Stimulated activated CD4-positive, alpha-beta T cell treated with anti-CD3 and anti-CD28 coated beads, TNF-alpha, amount 100 ng/mL, for 1 hour (primary cell): ENCODE data around the gene SART3.
"Not testable (repeated sequence)": the region's sequence is repeated elsewhere in the genome, so short reads cannot be mapped to it uniquely, and the experiment has no call there.

Experiments used
- DNase-seq, 3 donors: peaks; one replicate each; pipeline ENCODE4 v3.0.0-alpha.2; 2020; ENCODE audit warnings: low read depth in 3 of 3, low spot score in 1 of 3

The SART3 gene

DNA sequence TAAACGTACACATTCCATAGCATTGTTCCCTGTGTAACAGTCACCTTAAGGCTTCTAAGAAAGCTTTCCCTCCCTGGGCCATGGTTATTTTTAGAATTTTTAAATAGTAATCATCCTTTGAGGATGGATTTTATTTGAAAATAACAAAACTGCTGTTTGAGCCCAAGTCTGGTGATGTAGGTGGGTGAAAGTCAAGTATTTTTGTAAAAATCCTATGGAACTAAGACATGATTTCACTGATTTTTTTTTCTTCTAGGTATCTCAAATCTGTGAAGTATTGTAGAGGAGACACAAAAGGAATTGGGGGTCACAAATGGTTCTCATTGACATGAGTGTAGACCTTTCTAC lies 2.8 kb upstream of the SART3 start:
- no peak for DNase-seq

- DNase-seq, result peak; percentile 58 to 70 (median 68)
Observed at GRCh38 chr12:108563136-108563803, 2.3 kb upstream of the SART3 start.

DNA sequence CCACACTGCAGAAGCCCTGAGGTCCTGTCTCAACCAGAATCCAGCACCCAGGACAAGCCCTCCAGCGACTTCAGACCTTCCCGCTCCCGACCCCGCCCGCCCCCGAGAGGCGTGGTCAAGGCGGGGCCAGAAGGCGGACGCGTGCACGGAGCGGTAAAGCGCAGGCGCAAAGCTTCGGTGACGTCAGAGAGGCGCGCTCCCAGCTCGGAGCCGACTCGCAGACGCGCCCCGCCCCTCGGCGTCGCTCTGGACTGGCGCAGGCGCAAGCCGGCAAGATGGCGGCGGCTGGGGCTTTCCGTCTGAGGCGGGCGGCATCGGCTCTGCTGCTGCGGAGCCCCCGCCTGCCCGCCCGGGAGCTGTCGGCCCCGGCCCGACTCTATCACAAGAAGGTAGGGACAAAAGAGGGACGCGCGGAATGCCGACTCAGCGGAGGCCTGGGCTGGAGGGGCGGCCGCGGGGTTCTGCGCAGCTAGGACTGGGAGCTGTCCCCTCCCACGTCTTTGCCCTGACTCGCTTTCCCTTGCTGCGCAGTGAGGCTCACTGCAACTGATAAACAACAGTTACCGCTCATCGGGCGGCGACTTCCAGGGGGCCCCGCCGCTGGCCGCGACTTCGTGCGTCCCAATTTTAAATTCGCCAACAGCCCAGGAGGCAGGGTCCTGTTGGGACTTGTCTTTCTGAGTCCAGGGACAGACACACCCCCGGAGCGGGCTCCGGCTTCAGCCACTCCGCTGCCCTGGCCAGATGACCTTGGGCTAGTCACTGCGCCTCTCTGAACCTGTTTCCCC lies 1.6 kb upstream of the SART3 start, which contains the start of gene ISCU:
Gene ISCU, plus strand, starts transcription at position 249 of the 788 bp plus-strand sequence. Its CDS starts 27 bp downstream, at position 276.
- DNase-seq, result peak; percentile 97 to 99 (median 99)

DNA sequence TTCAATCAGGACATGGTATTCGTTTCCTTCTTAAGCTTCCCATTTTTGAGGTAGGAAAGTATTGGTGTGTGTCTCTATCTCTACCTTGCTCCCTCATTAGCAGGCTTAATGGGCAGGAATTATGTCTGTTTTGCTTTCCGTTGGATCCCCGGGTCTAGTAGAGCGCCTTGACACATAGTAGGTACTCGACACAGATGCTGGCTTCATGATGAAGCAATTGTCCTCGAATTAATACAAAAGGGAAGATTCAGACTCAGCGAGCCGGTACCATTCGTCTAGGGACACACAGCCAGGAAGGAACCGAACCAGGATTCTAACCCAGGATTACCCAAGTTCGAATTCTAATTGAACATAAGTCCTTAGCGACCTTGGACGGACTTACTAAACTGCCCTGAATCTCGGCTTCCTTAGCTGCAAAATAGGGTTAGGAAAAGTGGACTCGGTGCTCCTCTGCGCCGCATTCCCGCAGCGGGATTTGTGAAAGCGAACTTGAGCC lies 927 bp upstream of the SART3 start:
- no peak for DNase-seq

- DNase-seq, result no peak
Observed at GRCh38 chr12:108560321-108560721, 652 bp downstream of the SART3 start.

DNA sequence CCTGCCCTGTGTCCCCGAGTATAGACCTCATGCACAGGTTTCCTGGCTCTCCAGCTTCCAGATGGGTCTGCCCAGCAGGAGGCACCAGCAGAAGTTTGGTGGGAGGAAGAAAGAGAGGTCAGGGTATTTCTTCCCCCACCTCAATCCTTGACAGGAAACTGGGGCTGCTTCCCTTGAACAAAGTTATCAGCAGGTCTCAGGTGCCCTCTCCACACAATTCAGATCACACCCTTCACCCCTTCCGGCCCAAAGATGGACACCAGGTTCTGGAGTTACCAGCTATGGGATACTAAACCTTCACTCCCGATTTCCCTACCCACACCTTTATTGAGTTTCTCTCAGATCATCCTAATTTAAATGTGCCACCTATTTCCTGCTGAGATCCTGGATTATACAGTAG lies 1.2 kb downstream of the SART3 start:
- no peak for DNase-seq

DNA sequence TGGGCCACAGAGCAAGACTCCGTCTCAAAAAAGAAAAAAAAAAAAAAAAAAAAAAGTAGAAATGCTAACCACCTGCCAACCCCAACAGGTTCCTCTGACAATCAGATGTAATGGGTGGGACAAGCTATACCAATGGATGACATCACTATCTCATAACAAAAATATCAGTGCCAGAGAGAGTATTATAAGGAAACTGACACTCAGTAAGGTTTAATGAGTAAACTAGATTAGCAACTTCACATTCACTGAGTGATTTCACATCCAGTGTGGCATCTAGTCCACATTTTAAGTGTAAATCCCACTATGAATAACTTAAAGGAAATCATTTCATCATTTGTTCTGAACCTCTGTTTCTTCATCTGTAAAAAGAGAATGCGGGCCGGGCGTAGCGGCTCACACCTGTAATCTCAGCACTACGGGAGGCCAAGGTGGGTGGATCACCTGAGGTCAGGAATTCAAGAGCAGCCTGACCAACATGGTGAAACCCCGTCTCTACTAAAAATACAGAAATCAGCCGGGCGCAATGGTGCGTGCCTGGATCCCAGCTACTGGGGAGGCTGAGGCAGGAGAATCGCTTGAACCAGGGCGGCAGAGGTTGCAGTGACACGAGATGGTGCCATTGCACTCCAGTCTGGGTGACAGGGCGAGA lies 1.8 kb downstream of the SART3 start:
- no peak for DNase-seq

DNA sequence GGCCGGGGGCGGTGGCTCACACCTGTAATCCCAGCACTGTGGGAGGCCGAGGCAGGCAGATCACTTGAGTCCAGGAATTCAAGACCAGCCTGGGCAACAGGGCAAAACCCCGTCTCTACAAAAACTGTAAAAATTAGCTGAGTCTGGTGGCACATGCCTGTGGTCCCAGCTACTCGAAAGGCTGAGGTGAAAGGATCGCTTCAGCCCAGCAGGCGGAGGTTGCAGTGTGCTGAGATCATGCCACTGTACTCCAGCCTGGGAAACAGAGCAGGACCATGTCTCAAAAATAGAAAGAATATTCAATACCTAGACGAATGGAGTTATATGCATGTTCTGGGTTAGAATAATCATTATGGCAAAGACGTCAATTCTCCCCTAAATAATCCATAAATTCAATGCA lies 5.6 kb downstream of the SART3 start:
- not testable (repeated sequence) for DNase-seq

DNA sequence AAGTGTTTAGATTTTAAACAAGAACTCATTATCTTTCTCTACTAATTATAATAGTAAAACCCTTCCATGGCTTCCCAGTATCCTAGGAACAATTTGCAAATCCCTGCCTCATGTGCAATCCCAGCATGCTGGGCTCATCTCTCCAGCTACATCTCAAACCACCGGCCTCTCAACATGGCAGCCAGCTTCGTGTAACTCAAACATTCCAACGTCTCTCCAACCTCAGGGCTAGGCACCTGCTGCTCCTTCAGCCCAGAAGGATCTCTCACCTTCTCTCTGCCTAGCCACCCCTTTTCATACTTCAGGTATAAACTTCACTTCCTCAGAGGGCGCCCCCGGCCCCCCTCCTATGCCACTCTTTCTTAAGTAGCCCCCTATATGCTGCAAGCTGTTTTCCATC lies 7.2 kb downstream of the SART3 start:
- DNase-seq, result no peak

DNA sequence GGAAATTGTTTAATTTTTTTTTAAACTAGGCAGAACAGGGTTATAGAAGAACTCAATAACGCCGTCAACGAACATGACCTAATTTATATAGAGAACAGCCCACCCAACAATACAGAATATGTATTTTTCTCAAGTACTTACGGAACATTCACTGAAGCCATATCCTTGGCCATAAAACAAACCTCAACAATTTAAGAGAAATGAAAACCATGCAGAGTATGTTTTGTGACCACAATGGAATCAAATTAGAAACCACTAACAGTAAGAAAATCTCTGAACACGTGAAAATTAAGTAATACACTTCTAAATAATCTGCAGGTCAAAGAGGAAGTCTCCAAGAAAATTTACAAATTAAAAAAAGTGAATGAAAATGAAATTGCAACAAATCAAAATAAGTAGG lies 9.4 kb downstream of the SART3 start:
- no peak for DNase-seq

- DNase-seq, result no peak
Observed at GRCh38 chr12:108548954-108549521, 11.9 kb downstream of the SART3 start.

- no peak for DNase-seq
Observed at GRCh38 chr12:108547686-108548085, 13.3 kb downstream of the SART3 start.

DNA sequence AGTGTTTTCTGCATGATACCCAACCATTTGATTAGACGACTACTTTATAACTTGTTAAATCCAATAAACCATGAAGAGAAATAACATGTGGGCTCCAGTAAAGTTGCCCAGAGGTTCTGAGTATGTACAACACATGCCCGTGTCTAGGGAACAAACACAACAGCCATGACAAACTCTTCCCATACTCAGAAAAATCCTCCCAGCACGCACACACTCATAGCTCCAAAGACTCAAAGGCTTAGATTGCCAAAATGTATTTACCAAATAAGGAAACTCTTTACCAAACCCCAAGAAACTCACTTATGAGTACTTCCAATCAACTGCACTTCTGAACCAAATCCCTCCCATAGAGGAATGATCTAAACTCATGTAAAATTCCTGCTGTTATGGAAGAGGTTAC lies 17.3 kb downstream of the SART3 start:
- no peak for DNase-seq

GRCh38 chr12:108542320-108542719 lies 18.7 kb downstream of the SART3 start:
- DNase-seq, result no peak

DNA sequence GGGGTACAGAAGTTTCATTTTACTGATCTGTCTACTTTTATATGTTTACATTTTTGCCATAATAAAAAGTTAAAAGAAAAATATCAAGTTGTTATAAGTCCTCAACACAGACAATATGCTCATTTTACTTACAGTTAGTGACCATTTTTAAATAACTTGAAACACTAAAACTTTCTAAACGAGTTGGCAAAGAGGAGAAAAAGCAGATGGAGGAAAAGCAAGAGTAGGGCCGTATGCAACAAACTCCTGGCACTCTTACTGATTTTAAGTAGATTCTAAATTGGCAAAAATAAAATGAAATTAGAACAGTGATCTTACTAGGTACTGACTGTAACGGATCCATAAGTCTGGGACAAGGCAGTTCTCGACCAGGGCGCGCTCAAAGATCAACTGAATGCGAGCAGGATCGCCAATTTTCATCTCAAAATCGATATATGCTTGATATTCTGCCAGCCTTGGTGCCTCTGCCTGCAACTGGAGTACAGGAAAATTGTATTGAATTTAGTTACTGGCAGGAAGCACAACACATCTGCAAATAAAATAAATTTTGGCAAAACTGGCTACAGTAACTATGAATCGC lies 22.3 kb downstream of the SART3 start:
- DNase-seq, result no peak

DNA sequence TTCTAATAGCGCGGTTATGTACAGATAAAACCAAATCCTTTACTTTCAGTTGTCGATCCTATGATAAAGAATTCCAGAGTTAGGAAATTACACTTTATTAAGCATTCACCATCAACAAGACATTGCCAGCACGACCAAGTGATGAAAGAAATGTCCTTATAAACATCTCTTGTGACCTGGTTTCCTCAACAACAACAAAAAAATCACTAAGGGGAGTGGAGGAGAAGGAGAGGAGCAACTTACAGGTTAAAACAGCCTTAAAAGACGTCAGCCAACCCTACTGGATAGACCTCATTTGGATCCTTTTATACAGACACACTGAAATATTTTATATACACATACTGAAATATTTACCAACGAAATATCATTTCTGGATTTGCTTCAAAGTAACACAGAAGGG lies 22.8 kb downstream of the SART3 start:
- no peak for DNase-seq

GRCh38 chr12:108531929-108532848 lies 28.8 kb downstream of the SART3 start:
- no peak for DNase-seq

DNA sequence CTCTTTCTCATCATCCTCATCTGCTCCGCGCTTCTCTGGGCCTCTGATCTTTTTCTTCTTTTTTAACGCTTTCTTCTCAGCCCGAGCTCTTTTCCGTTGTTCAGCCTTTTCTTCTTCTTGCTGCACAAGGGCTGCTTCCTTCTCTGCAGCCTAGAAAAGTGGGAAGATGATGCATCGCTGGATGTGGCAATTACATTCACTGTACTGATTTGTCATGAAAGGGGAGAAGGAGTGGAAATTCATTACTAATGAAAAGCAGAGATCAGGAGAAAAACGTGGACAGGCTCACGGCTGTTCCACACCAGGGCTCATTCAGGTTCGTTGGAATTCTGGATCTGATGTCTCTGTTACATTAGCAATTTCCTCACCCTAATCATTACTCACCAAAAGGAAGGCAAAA lies 30.8 kb downstream of the SART3 start:
- no peak for DNase-seq

DNA sequence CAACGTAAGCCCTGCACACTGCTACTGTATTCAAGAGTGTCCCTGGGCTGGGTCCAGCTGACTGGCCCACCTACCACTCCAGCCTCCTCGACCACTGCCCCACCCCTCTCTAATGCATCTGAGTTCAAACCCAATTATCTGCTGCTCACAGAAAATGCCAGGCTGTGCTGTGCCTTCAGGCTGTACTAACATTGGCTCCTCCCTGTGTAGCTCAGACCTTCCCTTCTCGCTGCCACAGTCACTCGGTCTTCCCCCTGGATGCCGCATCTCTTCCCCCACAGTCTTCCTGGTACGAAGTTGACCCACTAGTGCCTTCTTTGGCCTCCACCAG lies 33.8 kb downstream of the SART3 start:
- DNase-seq, result no peak

- DNase-seq, result no peak
Observed at GRCh38 chr12:108526482-108527165, 34.3 kb downstream of the SART3 start.
